ENCODE data around the gene H2BK1.

H2BK1 gene

GRCh38 chr7:151244841-151245346, 34.6 kb upstream of the H2BK1 start:
- DNase-seq, result no peak

GRCh38 chr7:151244196-151244840, 34.0 kb upstream of the H2BK1 start:
- DNase-seq, result peak; percentile 75

GRCh38 chr7:151243408-151244195, 33.3 kb upstream of the H2BK1 start:
- peak; percentile 78 for DNase-seq

- no peak for DNase-seq
Measured at GRCh38 chr7:151243045-151243349, 32.7 kb upstream of the H2BK1 start.

- DNase-seq, result no peak
Measured at GRCh38 chr7:151242159-151243044, 32.1 kb upstream of the H2BK1 start.

- no peak for DNase-seq
Measured at GRCh38 chr7:151241755-151242096, 31.4 kb upstream of the H2BK1 start.

- DNase-seq, result no peak
Measured at GRCh38 chr7:151240942-151241754, 30.9 kb upstream of the H2BK1 start.

- DNase-seq, result no peak
Measured at GRCh38 chr7:151240536-151240935, 30.2 kb upstream of the H2BK1 start.

GRCh38 chr7:151239837-151240459, 29.7 kb upstream of the H2BK1 start:
- DNase-seq, result no peak

- DNase-seq, result no peak
Measured at GRCh38 chr7:151238924-151239836, 28.9 kb upstream of the H2BK1 start.

GRCh38 chr7:151238190-151238810, 28.0 kb upstream of the H2BK1 start:
- no peak for DNase-seq

- no peak for DNase-seq
Measured at GRCh38 chr7:151237244-151238189, 27.2 kb upstream of the H2BK1 start.

GRCh38 chr7:151236406-151236805, 26.1 kb upstream of the H2BK1 start:
- DNase-seq, result no peak

- DNase-seq, result no peak
Measured at GRCh38 chr7:151235091-151235787, 25.0 kb upstream of the H2BK1 start.

- DNase-seq, result no peak
Measured at GRCh38 chr7:151233804-151234203, 23.5 kb upstream of the H2BK1 start.

GRCh38 chr7:151232917-151233701, 22.8 kb upstream of the H2BK1 start:
- DNase-seq, result peak; percentile 66

GRCh38 chr7:151232091-151232916, 22.0 kb upstream of the H2BK1 start, which contains the start of gene CHPF2:
TSS of gene CHPF2 (plus strand) at chr7:151232483. CDS start at chr7:151234012, 1,529 bp downstream.
- peak; percentile 89 for DNase-seq
